ENCODE data around the gene PCDHGB3. TPM values are rescaled to one million over a fixed set of nuclear protein-coding genes. Genes with fewer than 3 reads are reported as not detected.
A peak's percentile ranks its signal among the peaks of the same experiment; 100 is the strongest.

PCDHGB3 gene
- polyA plus RNA-seq, 1 of the 3 experiments (the other 2 are of a cell fraction) = 0.53 TPM

DNA sequence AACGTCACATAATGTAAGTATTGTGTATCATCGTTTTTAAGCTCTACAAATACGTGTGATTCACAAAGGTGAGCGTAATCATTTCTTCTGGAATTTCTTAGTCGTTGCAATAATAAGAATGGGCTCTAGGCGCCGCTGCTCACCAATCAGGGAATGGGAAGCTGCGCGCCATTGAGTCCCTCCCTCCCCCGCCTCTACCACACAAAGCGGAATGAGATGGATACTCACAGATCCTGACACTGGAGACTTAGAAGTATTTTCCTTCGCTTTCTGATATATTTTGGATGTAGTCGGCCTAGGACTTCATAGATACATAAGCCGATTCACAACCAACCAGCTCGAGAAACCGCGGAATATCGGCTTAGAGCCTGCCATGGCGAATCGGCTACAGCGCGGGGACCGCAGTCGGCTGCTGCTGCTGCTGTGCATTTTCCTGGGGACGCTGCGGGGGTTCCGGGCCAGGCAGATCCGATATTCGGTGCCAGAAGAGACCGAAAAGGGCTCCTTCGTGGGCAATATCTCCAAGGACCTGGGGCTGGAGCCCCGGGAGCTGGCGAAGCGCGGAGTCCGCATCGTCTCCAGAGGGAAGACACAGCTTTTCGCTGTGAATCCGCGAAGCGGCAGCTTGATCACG is 50.9 kb downstream of the PCDHGB3 start, which contains the start of gene PCDHGA11:
PCDHGA11 (plus strand) TSS at position 197 of the 634 bp plus-strand sequence; CDS start at position 374, 177 bp downstream.
- Histone ChIP-seq H3F3A (replicated peaks; ENCODE audit: insufficient read depth) (peaks cover 4% of the 10 kb centered on the region), H3K9me3 (peaks cover 22% of the 10 kb centered on the region), H3K4me2 (no peak within 1 kb of the TSS), H3K9ac (no peak within 1 kb of the TSS), H3K27ac (ENCODE audit: low read depth in 2 of 2, low read length in 1 of 2) (no peak within 1 kb of the TSS), H3K36me3 (replicated peaks in 1 of 2; ENCODE audit: control insufficient read depth in 1 of 2, insufficient read depth in 2 of 2, low read length in 1 of 2) (peaks cover 3 to 57% of the 10 kb centered on the region in 2 experiments), H2AFZ (ENCODE audit: low read depth) (no peak within 1 kb of the TSS), H3K79me2 (ENCODE audit: insufficient read depth) (peaks cover 23% of the 10 kb centered on the region), H3K9me2 (no peaks in the 10 kb centered on the region), H3K4me3 (ENCODE audit: low read depth in 2 of 2, low read length in 1 of 2) (peak within 1 kb of the TSS in 1 of 2 experiments; percentile 22; a peak in 1 of 4 replicates), H3K4me1 (ENCODE audit: control insufficient read depth in 1 of 2, insufficient read depth in 2 of 2, low read depth in 1 of 2, low read length in 1 of 2) (no peaks in the 10 kb centered on the region; a peak in 1 of 4 replicates), H4K20me1 (ENCODE audit: insufficient read depth) (no peaks in the 10 kb centered on the region), H3K27me3 (ENCODE audit: insufficient read depth) (no peaks in the 10 kb centered on the region)
- TF ChIP-seq, protein P1, sequence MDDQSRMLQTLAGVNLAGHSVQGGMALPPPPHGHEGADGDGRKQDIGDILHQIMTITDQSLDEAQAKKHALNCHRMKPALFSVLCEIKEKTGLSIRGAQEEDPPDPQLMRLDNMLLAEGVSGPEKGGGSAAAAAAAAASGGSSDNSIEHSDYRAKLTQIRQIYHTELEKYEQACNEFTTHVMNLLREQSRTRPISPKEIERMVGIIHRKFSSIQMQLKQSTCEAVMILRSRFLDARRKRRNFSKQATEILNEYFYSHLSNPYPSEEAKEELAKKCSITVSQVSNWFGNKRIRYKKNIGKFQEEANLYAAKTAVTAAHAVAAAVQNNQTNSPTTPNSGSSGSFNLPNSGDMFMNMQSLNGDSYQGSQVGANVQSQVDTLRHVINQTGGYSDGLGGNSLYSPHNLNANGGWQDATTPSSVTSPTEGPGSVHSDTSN (IDR thresholded peaks at IDR 0.05) = no peak
- no peak for TF ChIP-seq FOSL2 (IDR thresholded peaks at IDR 0.05; ENCODE audit: borderline replicate concordance, low read depth)
- TF ChIP-seq FOXM1 (IDR thresholded peaks at IDR 0.05; ENCODE audit: low read depth) = no peak
- TF ChIP-seq NRF1 (IDR thresholded peaks at IDR 0.05; ENCODE audit: low read depth, low read length) = no peak
- no peak for TF ChIP-seq SMC3 (IDR thresholded peaks at IDR 0.05; ENCODE audit: low read depth, low read length)
- no peak for TF ChIP-seq SIN3A (IDR thresholded peaks at IDR 0.05; ENCODE audit: borderline replicate concordance, low read depth, low read length)
- no peak for TF ChIP-seq RAD21 (IDR thresholded peaks at IDR 0.05; ENCODE audit: low read length)
- TF ChIP-seq, protein P2, sequence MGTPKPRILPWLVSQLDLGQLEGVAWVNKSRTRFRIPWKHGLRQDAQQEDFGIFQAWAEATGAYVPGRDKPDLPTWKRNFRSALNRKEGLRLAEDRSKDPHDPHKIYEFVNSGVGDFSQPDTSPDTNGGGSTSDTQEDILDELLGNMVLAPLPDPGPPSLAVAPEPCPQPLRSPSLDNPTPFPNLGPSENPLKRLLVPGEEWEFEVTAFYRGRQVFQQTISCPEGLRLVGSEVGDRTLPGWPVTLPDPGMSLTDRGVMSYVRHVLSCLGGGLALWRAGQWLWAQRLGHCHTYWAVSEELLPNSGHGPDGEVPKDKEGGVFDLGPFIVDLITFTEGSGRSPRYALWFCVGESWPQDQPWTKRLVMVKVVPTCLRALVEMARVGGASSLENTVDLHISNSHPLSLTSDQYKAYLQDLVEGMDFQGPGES (IDR thresholded peaks at IDR 0.05; ENCODE audit: low read depth, low read length) = no peak
- no peak for TF ChIP-seq TAF1 (IDR thresholded peaks at IDR 0.05; ENCODE audit: borderline replicate concordance, low read depth, low read length)
- TF ChIP-seq, protein P3, sequence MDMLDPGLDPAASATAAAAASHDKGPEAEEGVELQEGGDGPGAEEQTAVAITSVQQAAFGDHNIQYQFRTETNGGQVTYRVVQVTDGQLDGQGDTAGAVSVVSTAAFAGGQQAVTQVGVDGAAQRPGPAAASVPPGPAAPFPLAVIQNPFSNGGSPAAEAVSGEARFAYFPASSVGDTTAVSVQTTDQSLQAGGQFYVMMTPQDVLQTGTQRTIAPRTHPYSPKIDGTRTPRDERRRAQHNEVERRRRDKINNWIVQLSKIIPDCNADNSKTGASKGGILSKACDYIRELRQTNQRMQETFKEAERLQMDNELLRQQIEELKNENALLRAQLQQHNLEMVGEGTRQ (IDR thresholded peaks at IDR 0.05; ENCODE audit: borderline replicate concordance, low read depth, low read length) = no peak
- TF ChIP-seq FOXJ3 (CRISPR knock-in tag; IDR thresholded peaks at IDR 0.05) = no peak
- TF ChIP-seq RCOR1 (IDR thresholded peaks at IDR 0.05; ENCODE audit: low read length) = no peak
- POLR2A ChIA-PET = no interaction called here
- no peak for DNase-seq
- WGBS (ENCODE audit: low lambda C conversion rate) = 93% methylated on average over 42 of the region's 42 CpGs
- CTCF ChIA-PET = interaction anchor here (0.9 to 2.7 kb wide), 6 partner anchors 17 to 197 kb away, joined by 3 to 10 read pairs (median 6); partner anchors contain the start of gene PCDHB14

DNA sequence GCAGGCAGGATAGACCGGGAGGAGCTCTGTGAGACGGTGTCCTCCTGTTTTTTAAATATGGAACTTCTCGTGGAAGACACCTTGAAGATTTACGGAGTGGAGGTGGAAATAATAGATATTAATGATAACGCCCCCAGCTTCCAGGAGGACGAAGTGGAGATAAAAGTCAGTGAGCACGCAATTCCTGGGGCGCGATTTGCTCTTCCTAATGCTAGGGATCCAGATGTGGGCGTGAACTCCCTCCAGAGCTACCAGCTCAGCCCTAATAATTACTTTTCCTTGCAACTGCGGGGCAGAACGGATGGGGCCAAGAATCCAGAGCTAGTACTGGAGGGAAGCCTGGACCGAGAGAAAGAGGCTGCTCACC is 51.4 kb downstream of the PCDHGB3 start:
- no peak overlapping the region for H3K9ac ChIP-seq
- CTCF ChIA-PET = interaction anchor here (0.9 to 2.7 kb wide), 5 partner anchors 102 to 198 kb away, joined by 3 to 10 read pairs (median 7); partner anchors contain the start of gene PCDHB14
- no peak for TF ChIP-seq CHD2 (IDR thresholded peaks at IDR 0.05; ENCODE audit: low read length, partially characterized antibody)
- no peak for TF ChIP-seq MEF2A (IDR thresholded peaks at IDR 0.05; ENCODE audit: borderline replicate concordance, low read depth)
- no peak for TF ChIP-seq ELF1 (IDR thresholded peaks at IDR 0.05)
- no peak for TF ChIP-seq POLR2AphosphoS5 (IDR thresholded peaks at IDR 0.05; ENCODE audit: low read depth, low read length)
- TF ChIP-seq, protein P2 (IDR thresholded peaks at IDR 0.05; ENCODE audit: low read depth, low read length) = no peak
- no peak for TF ChIP-seq FOXM1 (IDR thresholded peaks at IDR 0.05; ENCODE audit: low read depth)
- TF ChIP-seq NFIC (IDR thresholded peaks at IDR 0.05; ENCODE audit: borderline replicate concordance) = no peak
- TF ChIP-seq YY1 (IDR thresholded peaks at IDR 0.05; ENCODE audit: low read depth) = no peak
- TF ChIP-seq TAF1 (IDR thresholded peaks at IDR 0.05; ENCODE audit: borderline replicate concordance, low read depth, low read length) = no peak
- TF ChIP-seq SIN3A (IDR thresholded peaks at IDR 0.05; ENCODE audit: borderline replicate concordance, low read depth, low read length) = no peak
- no peak for TF ChIP-seq FOSL2 (IDR thresholded peaks at IDR 0.05; ENCODE audit: borderline replicate concordance, low read depth)
- TF ChIP-seq EP300 (IDR thresholded peaks at IDR 0.05; ENCODE audit: borderline replicate concordance in 1 of 2, low read depth in 1 of 2, low read length in 1 of 2) = no peak
- no peak for TF ChIP-seq ZBTB33 (IDR thresholded peaks at IDR 0.05; ENCODE audit: borderline replicate concordance, low read depth)
- TF ChIP-seq TCF12 (IDR thresholded peaks at IDR 0.05) = no peak

More for the DNA sequence above, 51.4 kb downstream of the PCDHGB3 start:
- no peaks in the 10 kb centered on the region for H3K27me3 ChIP-seq (ENCODE audit: insufficient read depth)
- no peaks in the 10 kb centered on the region for H3K9me2 ChIP-seq
- H3K4me3 ChIP-seq (ENCODE audit: low read depth in 2 of 2, low read length in 1 of 2) = peak overlapping the region in 1 of 2 experiments; percentile 17; a peak in 1 of 4 replicates
- peaks cover 23% of the 10 kb centered on the region for H3K79me2 ChIP-seq (ENCODE audit: insufficient read depth)
- peaks cover 4% of the 10 kb centered on the region for H3F3A ChIP-seq (replicated peaks; ENCODE audit: insufficient read depth)
- no peak overlapping the region for H2AFZ ChIP-seq (ENCODE audit: low read depth)
- no peak overlapping the region for H3K4me2 ChIP-seq
- H3K36me3 ChIP-seq (replicated peaks in 1 of 2; ENCODE audit: control insufficient read depth in 1 of 2, insufficient read depth in 2 of 2, low read length in 1 of 2) = peaks cover 3 to 60% of the 10 kb centered on the region in 2 experiments
- H3K9me3 ChIP-seq = peaks cover 23% of the 10 kb centered on the region
- H3K27ac ChIP-seq (ENCODE audit: low read depth in 2 of 2, low read length in 1 of 2) = no peak overlapping the region
- H3K4me1 ChIP-seq (ENCODE audit: control insufficient read depth in 1 of 2, insufficient read depth in 2 of 2, low read depth in 1 of 2, low read length in 1 of 2) = no peaks in the 10 kb centered on the region; a peak in 1 of 4 replicates
- POLR2A ChIA-PET = no interaction called here
- no peaks in the 10 kb centered on the region for H4K20me1 ChIP-seq (ENCODE audit: insufficient read depth)
- WGBS (ENCODE audit: low lambda C conversion rate) = 86% methylated on average over 13 of the region's 13 CpGs
- DNase-seq = no peak

Measured in SK-N-SH (cell line).